ENCODE measurements around the gene PLA2G5.

PLA2G5 gene

DNA sequence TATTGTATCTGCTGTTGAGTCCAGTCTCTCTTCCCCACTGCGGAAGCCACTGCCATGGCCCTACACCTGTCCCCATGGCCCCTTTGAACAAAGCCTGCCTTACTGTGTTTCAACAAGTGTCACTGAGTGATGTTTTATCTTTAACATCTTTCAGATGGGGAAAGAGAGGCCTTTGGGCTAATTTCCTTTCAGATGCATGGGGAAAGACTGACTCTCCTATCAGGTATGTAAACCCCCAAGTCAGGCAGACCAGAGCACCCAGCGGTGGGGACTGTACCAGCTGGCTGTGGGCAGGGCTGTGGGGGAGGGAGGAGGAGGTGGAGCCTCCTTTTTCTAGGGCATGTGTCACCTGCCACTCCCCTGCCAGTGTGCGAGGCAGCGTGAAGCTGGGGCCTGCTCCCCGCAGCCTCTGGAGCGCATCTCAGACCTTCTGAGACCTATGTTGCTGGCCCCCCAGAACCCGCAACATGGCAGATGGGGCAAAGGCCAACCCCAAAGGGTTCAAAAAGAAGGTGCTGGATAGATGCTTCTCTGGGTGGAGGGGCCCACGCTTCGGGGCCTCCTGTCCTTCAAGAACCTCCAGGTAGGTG is 69.1 kb downstream of the PLA2G5 start, which contains the start of gene PLA2G2F:
Gene PLA2G2F, plus strand, starts transcription at position 363 of the 590 bp plus-strand sequence. Its CDS starts 105 bp downstream, at position 468.
- Histone ChIP-seq H3K9ac (ENCODE audit: low read length) (no peak within 1 kb of the TSS), H3K9me3 (ENCODE audit: control insufficient read depth, low read length) (no peaks in the 10 kb centered on the region), H3K27me3 (replicated peaks; ENCODE audit: control insufficient read depth, insufficient read depth, low read length) (no peaks in the 10 kb centered on the region), H3K4me1 (ENCODE audit: control insufficient read depth, insufficient read depth, low read length) (no peaks in the 10 kb centered on the region), H3K36me3 (ENCODE audit: control insufficient read depth, insufficient read depth, low read length, severe bottlenecking) (no peaks in the 10 kb centered on the region), H3K4me3 (ENCODE audit: low read length) (no peak within 1 kb of the TSS)
- DNase-seq (ENCODE audit: low read depth) = no peak

DNA sequence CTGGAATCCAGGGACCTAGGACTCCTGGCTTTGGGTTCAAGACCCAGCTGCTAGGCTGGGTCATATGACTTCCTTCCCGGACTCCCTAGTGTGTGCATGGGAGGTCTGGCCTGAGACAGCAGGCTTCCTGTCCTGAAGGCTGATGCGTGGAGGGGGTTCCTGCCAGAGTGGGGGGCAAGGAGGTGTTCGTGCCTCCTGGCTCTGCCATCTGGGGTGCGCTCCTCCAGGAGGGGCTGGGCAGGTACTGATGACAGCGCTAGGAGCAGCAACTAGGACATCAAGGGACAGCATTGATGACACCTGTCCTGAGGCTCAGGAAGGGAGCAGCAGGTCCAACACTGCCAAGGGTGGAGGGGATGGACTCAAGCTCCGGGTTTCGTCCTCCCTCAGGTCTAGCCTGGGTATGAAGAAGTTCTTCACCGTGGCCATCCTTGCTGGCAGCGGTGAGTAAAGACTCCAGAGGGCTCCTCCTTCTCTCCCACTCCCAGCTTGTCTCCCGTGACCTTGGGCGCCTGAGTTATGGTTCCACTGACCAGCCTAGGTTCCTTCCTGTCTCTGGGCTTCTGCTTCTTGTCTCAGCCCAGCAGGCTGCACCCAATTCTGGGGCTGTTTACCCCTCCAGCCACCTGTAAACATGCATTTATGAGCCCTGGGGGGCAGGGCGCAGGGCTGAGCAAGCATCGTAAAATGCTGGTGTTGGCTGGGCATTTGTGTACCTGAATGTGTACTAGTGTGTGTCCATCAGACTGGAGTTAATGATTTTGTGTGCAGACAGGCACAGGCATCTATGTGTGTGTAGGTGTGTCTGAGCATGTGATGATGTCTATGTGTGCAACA is 70.0 kb downstream of the PLA2G5 start:
- no peak for DNase-seq (ENCODE audit: low read depth)
- Histone ChIP-seq H3K4me3 (ENCODE audit: low read length) (no peak overlapping the region), H3K4me1 (ENCODE audit: control insufficient read depth, insufficient read depth, low read length) (no peaks in the 10 kb centered on the region), H3K36me3 (ENCODE audit: control insufficient read depth, insufficient read depth, low read length, severe bottlenecking) (no peaks in the 10 kb centered on the region), H3K9me3 (ENCODE audit: control insufficient read depth, low read length) (no peaks in the 10 kb centered on the region), H3K27me3 (replicated peaks; ENCODE audit: control insufficient read depth, insufficient read depth, low read length) (no peaks in the 10 kb centered on the region), H3K9ac (ENCODE audit: low read length) (no peak overlapping the region)

DNA sequence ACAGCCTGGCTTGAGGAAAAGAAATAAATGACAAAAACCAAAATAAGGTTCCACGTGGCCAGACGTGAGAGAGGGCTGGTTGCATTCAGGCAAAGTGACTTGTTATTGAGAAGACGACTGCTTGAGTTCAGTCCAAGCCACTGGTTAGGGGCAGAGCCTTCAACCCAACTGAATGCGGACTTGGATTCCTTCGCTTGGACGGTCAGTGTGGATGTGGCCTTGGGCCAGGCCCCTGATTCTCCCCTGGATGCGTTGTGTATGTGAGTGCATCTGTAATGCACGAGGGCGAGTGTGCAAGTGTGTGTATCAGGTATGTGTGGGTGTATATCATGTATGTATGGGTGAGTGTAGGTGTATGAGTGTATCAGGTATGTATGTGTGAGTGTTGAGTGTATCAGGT is 71.0 kb downstream of the PLA2G5 start:
- no peak for DNase-seq (ENCODE audit: low read depth)
- Histone ChIP-seq H3K9me3 (ENCODE audit: control insufficient read depth, low read length) (no peaks in the 10 kb centered on the region), H3K27me3 (replicated peaks; ENCODE audit: control insufficient read depth, insufficient read depth, low read length) (no peaks in the 10 kb centered on the region), H3K4me1 (ENCODE audit: control insufficient read depth, insufficient read depth, low read length) (no peaks in the 10 kb centered on the region), H3K9ac (ENCODE audit: low read length) (no peak overlapping the region), H3K36me3 (ENCODE audit: control insufficient read depth, insufficient read depth, low read length, severe bottlenecking) (no peaks in the 10 kb centered on the region), H3K4me3 (ENCODE audit: low read length) (no peak overlapping the region)

DNA sequence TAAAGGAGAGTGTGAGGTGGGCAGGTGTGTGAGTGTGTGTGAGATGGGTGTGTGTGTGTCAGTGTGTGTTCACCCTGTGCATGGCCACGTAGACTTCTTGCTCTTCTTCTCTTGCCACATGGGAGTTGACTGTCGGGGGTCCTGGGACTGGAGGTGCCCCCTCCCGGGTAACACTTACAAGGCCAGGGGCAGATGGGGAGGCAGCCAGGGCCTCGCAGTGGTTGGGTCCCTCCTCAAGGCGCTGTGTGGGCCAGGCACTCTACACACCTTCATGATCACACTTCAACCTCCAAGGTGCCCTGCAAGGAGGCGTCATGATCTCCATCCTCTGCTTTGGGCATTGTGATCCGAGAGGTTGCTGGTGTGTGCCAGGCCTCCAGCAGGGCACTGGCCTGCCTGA is 71.5 kb downstream of the PLA2G5 start:
- Histone ChIP-seq H3K27me3 (replicated peaks; ENCODE audit: control insufficient read depth, insufficient read depth, low read length) (no peaks in the 10 kb centered on the region), H3K4me3 (ENCODE audit: low read length) (no peak overlapping the region), H3K4me1 (ENCODE audit: control insufficient read depth, insufficient read depth, low read length) (no peaks in the 10 kb centered on the region), H3K9ac (ENCODE audit: low read length) (no peak overlapping the region), H3K9me3 (ENCODE audit: control insufficient read depth, low read length) (no peaks in the 10 kb centered on the region), H3K36me3 (ENCODE audit: control insufficient read depth, insufficient read depth, low read length, severe bottlenecking) (no peaks in the 10 kb centered on the region)
- DNase-seq (ENCODE audit: low read depth) = no peak

All from adipocyte (in vitro differentiated cells).